Heart left ventricle (tissue), 13 donors: ENCODE data around the gene TMX3.

Experiments
- CTCF ChIP-seq, 12 donors: fragments of 200-600 bp; sonication (generic) in 4 of 12; IDR thresholded peaks; one replicate each; pipeline versions ENCODE4 v1.5.0 to v1.8.0; 2018 to 2022; ENCODE audit warnings: antibody characterized with exemption in 12 of 12, mild to moderate bottlenecking in 5 of 12
- POLR2A ChIP-seq, 2 donors: fragments of 450-650 bp; IDR thresholded peaks; one replicate each; pipeline ENCODE4 v1.6.1; 2017; ENCODE audit warnings: antibody characterized with exemption in 2 of 2, mild to moderate bottlenecking in 2 of 2, moderate library complexity in 2 of 2
- donor health status: ischemic (EF 13 %, LVEDD 7.1; RV severe dilation, severe dysfunction).
- donor health status: DM: no; HTN: yes; CAD: no.
- donor health status: DM: no; HTN: no; CAD: no.
- donor health status: ischemic (EF 25% LVEDD 6.9; RV normal size, moderate dysfunction).
- donor health status: ischemic (EF 25% LVEDD 5.7; RV mildly dilated, moderate dysfunction).
- donor health status: ischemic (EF 35%, LVEDD 5.7; RV mildly dilated, moderate dysfunction).
- donor health status: nonischemic (EF 11% LVEDD 7.7; RV severe dilation, severe dysfunction).
- donor health status: DM: yes; HTN: yes; CAD: no.
- donor health status: PGD.
- donor health status: ischemic (EF 29% LVEDD 5.4; RV normal size, mild dysfunction).
- donor health status: nonischemic (EF 23%, LVEDD 6.1; RV moderate dilation, normal function).

- TF ChIP-seq CTCF (IDR thresholded peaks at IDR 0.05) (no peak), POLR2A (IDR thresholded peaks at IDR 0.05) (no peak)
Observed at GRCh38 chr18:68705119-68705518, 9.8 kb downstream of the TMX3 start.
